ENCODE measurements around the gene CARF.

DNA sequence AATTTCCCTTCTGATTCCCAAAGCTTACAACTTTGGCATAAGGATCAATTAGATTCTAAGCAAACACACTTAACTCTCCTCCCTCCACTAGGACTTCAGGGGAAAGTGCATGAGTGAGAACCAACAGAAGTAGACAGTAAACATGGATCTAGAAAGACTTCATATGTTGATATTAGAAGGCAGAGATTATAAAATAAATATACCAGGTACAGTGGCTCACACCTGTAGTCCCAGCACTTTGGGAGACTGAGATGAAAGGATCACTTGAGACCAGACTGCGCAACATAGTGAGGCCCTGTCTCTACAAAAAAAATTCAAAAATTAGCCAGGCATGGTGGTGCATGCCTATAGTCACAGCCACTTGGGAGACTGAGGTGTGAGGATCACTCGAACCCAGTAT is 118.5 kb downstream of the CARF start:
- TF ChIP-seq, protein P1, sequence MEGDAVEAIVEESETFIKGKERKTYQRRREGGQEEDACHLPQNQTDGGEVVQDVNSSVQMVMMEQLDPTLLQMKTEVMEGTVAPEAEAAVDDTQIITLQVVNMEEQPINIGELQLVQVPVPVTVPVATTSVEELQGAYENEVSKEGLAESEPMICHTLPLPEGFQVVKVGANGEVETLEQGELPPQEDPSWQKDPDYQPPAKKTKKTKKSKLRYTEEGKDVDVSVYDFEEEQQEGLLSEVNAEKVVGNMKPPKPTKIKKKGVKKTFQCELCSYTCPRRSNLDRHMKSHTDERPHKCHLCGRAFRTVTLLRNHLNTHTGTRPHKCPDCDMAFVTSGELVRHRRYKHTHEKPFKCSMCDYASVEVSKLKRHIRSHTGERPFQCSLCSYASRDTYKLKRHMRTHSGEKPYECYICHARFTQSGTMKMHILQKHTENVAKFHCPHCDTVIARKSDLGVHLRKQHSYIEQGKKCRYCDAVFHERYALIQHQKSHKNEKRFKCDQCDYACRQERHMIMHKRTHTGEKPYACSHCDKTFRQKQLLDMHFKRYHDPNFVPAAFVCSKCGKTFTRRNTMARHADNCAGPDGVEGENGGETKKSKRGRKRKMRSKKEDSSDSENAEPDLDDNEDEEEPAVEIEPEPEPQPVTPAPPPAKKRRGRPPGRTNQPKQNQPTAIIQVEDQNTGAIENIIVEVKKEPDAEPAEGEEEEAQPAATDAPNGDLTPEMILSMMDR (IDR thresholded peaks at IDR 0.05): no peak
- TF ChIP-seq POLR2A (IDR thresholded peaks at IDR 0.05): no peak
